Measurements from ENCODE around the gene RAB7A.
"Not testable (repeated sequence)": the region's sequence is repeated elsewhere in the genome, so short reads cannot be mapped to it uniquely, and the experiment has no call there.

Gene RAB7A

GRCh38 chr3:128714887-128715491, 11.0 kb upstream of the RAB7A start:
- no peak overlapping the region for H3K27ac ChIP-seq
- no peak for TF ChIP-seq CTCF (conservative IDR thresholded peaks at IDR 0.05)

GRCh38 chr3:128718892-128719291, 7.1 kb upstream of the RAB7A start:
- H3K27ac ChIP-seq = not testable (repeated sequence)

GRCh38 chr3:128720891-128721290, 5.1 kb upstream of the RAB7A start:
- no peak overlapping the region for H3K27ac ChIP-seq
- TF ChIP-seq CTCF (conservative IDR thresholded peaks at IDR 0.05) = no peak

- no peak for TF ChIP-seq CTCF (conservative IDR thresholded peaks at IDR 0.05)
- H3K27ac ChIP-seq = no peak overlapping the region
Measured at GRCh38 chr3:128723477-128723876, 2.5 kb upstream of the RAB7A start.

GRCh38 chr3:128725547-128726022, 398 bp upstream of the RAB7A start:
- peak overlapping the region; percentile 90 for H3K27ac ChIP-seq
- no peak for TF ChIP-seq CTCF (conservative IDR thresholded peaks at IDR 0.05)

GRCh38 chr3:128727059-128727458, 1.1 kb downstream of the RAB7A start:
- peak overlapping the region; percentile 90 for H3K27ac ChIP-seq
- no peak for TF ChIP-seq CTCF (conservative IDR thresholded peaks at IDR 0.05)

GRCh38 chr3:128727485-128727884, 1.5 kb downstream of the RAB7A start:
- peak overlapping the region; percentile 90; the same call in 1 of the 2 replicates for H3K27ac ChIP-seq
- no peak for TF ChIP-seq CTCF (conservative IDR thresholded peaks at IDR 0.05)

- peak overlapping the region; percentile 90; the same call in 1 of the 2 replicates for H3K27ac ChIP-seq
Measured at GRCh38 chr3:128727996-128728395, 2.0 kb downstream of the RAB7A start.

GRCh38 chr3:128728521-128728920, 2.5 kb downstream of the RAB7A start:
- H3K27ac ChIP-seq = not testable (repeated sequence)

More at GRCh38 chr3:128727996-128728395, 2.0 kb downstream of the RAB7A start:
- TF ChIP-seq CTCF (conservative IDR thresholded peaks at IDR 0.05) = no peak

Data from VCaP (cell line).